Activated effector memory CD4-positive, alpha-beta T cell treated with Interleukin-2 at 50 U/mL for 16 hours (primary cell): ENCODE measurements around the gene CAPS.
"Not testable (repeated sequence)": the region's sequence is repeated elsewhere in the genome, so short reads cannot be mapped to it uniquely, and the experiment has no call there.

Experiments
- DNase-seq: peaks from one replicate; pipeline ENCODE4 v3.0.0-alpha.2; 2020

Gene CAPS

DNA sequence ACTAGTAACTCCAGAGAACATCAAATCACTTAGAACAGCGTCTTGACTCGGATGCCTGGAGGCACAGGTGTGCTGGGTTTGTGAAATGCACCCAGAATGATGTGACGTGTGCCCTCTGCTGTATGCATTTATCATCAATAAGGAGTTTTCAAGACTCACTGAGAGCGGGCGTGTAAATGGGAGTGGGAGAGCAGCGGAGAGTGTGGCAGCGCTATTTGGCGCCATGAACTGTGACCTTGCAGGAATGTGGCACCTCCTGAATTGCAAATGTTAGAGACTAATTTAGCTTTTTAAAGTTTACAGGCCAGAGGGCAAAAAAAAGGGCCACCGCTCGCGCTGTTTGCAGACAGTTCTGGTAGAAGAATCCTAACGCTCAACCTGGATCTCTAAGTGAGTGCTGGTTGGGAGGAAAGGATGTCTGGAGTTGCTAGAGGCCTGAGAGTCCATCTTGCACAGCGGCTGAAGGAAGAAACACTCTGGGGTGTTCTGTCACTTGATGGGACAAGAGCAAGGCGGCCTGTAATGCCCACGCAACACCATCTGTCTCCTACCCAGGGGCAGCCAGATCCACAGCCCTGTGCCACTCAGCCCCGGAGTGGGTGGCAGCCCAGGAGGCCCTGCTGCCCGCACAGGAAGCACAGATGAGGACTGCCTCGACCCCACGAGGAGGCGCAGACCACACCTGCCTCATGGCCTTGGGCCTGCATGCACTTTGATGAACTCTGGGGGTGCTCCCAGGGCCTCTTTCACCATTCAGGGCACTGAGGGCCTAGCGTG, 44.2 kb downstream of the CAPS start:
- DNase-seq: no peak

DNA sequence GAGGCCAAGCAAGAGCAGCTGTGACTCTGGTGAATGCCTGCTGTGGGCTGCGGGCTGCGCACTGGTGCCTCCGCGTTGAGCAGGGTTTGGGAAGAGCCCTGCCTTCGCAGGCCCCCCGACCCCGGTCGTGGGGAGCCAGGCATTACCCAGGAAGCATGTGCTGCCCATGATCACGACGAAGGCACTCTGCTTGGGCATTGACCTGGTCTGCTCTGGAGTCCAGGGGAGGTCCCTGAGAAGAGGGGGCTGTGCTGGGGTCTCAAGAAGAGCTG, 44.7 kb downstream of the CAPS start:
- no peak for DNase-seq

DNA sequence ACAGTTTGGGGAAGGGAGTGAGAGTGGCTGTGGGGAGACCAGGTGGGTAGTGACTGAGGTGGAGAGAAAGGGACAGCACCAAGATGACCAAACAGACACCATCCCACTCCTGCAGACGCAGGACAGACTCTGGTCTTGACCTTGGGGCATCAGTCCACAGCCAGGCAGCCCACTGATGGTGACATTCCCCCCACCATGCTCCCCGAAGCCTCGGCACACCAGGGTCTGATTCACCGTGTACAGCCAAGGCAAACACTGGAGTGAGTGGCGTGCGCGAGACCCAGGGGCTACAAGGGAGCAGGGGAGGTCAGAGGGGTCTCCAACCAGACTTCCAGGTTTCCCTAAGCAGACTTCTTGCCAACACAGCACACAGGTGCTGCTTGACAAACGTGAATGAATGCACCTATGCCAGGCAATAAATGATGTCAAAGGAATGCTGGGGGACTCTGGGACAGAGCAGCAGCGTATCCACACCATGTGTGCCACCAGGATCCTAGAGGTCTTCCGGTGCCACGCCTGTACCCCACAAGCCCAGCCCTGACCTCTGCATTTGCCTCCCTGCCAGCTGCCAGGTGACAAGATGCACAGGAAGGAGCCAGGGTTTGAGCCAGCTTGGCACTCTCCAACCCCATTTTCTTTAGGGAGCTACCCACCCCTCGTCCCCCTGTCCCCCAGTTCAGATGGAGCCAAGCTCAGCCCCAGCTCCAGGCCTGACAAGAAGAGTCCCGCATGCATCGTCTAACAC, 45.4 kb downstream of the CAPS start:
- DNase-seq: no peak

GRCh38 chr19:5960005-5961001, 46.2 kb downstream of the CAPS start:
- no peak for DNase-seq

DNA sequence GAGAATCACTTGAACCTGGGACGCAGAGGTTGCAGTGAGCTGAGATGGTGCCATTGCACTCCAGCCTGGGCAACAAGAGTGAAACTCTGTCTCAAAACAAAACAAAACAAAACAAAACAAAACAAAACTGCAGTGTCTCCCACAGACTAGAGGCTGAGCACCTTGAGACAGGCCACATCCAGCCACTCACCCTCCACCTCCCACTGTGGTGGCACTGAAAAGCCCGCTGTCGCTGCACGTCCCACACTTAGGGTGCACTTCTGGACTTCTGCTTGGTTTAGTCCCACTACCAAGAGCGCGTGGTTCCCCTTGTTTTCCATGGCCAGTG, 47.6 kb downstream of the CAPS start:
- not testable (repeated sequence) for DNase-seq

DNA sequence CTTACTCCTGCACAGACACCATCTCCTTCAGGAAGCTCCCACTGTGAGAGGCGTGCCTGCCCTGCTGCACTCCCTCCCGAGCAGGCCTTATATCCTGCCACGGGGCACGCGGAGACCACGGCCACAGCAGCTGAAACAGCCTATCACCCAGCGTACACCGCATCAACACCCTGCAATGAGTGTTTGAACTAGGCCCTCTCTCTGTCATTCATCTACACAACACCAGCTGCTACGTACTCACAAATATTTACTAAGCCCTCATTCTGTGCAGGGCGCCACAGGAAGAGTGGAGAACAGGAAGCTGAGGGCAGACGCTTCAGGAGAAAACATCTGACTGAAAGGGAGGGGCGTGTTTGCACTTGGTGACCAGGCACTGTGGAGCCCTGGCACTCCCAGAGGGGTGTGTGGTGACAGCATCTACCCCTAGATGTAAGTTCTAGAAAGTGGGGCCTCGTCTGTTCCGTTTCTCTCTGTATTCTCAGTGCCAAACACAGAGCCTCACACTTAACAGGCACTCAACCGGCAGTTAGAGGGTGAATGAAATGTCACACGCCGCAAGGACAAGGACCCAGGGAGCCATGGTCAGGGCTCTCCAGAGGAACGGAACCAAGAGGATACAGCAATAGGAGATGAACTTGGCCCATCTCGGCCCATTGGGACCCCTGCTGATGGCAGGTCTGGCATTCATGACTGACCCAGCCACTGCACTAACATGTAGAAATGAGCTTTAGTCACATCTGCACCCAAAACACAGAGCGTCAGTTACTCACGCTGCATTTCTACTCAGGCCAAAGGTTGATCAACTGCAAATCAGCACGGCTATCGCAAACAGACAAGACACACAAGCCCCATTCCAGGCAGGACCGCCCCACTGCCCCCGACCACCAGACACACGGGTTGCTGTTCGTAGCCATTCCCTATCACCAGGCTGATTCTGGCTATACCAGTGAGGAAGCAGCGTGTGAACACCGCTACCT, 48.2 kb downstream of the CAPS start:
- peak; percentile 70 for DNase-seq

GRCh38 chr19:5963259-5963658, 49.2 kb downstream of the CAPS start:
- DNase-seq: not testable (repeated sequence)

DNA sequence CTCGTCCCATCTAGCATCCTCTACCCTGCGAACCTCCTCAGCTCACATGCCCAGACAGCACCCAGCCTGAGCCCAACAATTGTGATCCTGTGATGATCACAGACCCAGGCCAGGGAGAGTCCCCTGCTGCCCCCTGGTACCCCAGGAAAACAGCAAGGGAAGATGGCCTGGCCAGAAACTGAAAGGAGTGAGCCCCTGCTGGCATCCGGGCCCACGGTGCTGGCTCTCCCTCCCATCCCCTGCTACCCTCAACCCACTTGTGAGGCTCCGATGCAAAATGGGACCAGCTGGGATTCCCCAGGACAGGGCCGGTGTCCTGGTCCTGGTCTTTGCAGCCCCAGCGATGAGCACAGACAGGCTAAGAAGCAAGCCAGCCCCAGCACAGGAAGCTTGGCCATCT, 49.8 kb downstream of the CAPS start:
- no peak for DNase-seq

GRCh38 chr19:5964816-5965565, 50.9 kb downstream of the CAPS start:
- no peak for DNase-seq
